GM19468 (cell line): ENCODE measurements around the gene MRPL46.

Experiments used
- ATAC-seq: cut with Tn5 transposase; IDR thresholded peaks from one replicate; pipeline ENCODE4 v1.9.1; 2021; ENCODE audit warnings: mild to moderate bottlenecking, moderate library complexity, moderate number of reproducible peaks; ENCODE audit not compliant: unreplicated experiment; ENCODE audit errors: extremely low read depth

Gene MRPL46

DNA sequence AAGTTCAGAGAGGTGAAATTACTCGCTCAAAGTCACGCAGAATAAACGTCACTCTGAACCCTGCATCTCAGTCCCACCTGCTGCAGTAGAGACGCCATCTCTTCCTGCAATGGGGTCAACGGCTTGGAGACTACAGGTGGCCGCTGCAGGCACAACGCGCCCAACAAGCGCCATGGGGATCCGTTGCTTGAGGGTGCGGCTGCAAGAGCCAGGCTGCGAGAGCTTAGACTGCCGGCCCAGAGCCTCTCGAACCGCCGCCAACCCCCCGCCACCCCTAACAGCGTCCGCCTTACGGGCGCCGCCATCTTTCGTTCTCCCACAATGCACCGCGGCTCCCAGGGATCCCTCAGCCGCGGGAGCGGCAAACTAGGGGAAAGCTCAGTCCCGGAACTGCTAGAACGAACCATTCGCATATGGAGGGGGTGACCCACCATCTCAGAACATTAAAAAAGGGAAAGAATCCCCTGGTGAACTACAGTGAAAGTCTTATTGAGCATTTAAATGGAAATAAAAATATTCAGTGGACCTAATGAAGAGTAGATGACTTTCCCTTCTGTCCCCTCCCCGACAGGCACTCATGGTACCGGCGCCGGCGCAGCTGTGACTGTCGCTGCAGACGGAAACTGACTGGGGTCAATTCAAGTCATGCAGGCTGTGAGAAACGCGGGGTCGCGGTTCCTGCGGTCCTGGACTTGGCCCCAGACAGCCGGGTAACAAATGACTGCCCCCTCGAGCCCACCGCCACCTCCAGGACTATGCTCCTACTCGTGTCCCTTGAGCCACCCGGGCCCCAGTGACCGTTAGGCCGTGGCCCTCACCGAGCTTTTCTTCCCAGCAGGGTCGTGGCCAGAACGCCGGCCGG is at the start of gene MRPL46, which contains the start of gene MRPS11:
TSS of gene MRPL46 (minus strand) at position 316 of the 862 bp plus-strand sequence. CDS start at position 305, 11 bp downstream.
TSS of gene MRPS11 (plus strand) at position 636 of the 862 bp plus-strand sequence. CDS start at position 646, 10 bp downstream.
- peak; percentile 71 for ATAC-seq

DNA sequence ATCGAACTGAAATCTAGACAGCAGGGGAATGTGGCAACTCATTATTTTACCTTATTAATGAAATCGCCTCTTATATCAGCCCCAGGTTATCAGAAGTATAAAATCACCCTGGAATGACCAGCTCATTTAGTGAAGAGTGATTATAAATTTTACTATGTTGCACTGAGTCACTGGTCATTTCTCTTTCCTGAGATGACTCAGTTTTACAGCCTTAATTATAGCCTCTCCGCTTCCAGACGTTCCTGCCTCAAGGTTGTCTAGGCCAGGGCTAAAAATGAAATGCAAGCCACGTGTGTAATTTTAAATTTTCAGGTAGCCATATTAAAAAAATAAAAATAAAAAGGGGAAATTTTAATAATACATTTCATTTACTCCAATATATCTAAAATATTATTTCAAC is 46.0 kb upstream of the MRPL46 start:
- ATAC-seq = no peak

DNA sequence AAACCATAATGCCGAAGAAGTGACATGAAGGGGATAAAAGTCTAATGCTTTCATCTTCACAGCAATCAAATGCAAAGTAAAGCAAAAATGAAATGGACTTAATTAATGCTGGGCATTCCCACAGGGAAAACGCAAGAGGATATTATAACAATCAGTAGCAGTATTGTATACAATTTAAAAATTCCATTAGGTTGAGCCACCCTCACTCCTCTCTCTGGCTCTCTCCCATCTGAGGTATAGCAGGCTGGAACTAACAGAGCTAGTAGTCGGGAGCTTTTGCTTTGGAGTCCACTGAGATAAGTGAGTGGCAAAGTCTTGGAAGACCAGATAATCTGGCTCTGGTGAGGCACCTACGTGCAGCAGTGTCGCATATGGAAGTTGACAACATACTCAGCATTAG is 45.4 kb upstream of the MRPL46 start:
- ATAC-seq = no peak

DNA sequence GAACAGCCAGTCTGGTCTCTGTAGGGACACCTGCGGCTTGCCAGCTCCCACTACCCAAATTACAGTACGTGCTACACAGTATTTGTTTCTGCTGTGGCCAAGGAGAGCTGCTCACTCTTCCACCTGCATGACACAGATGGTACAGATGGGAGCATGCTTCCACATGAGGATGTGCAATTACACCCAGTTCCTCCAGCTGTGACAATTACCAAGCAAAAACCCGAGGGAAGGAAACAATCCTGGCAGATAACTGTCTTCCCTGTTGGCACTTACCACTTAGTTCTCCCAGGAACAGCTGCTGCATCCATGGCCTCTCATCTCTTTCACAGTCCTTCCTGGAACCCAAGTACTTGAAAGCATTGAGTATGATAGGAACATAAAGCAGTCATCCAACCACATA is 44.9 kb upstream of the MRPL46 start:
- ATAC-seq = no peak

DNA sequence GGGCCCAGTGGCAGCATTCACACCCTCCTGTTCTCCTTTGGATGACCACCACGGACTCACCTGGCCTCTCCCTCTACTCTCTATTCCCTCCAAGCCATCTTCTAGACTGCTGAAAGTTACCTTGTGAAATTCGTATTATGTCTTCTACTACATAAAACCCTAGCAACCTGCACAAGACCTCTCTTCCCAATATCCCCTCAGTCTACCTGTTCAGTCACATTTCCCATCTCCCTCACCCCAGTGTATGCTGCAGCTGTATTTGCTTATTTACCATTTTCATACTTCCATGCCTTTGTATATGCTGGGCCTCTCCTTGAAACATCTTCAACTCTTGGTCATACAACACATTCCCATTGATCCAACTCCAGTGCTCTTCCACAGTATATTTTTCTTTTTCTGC is 44.0 kb upstream of the MRPL46 start:
- no peak for ATAC-seq

DNA sequence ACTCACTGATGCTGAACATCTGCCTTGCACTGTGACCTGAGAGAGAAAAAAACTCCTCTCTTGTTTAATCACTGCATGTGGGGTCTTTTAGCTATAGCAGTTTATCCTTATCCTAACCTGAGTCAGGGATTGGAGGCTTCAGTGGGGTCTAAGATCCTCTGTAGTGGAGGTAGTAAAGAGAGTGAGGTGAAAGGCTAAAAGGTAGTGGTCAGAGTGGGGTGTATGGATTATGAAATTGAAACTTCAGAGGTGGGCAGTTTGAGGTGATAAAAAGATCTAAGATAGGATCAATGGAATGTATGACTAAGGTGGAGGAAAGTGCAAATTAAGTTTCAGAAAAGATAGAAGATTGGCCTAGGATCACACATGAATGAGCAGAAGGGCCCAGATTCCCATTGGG is 42.8 kb upstream of the MRPL46 start:
- no peak for ATAC-seq

DNA sequence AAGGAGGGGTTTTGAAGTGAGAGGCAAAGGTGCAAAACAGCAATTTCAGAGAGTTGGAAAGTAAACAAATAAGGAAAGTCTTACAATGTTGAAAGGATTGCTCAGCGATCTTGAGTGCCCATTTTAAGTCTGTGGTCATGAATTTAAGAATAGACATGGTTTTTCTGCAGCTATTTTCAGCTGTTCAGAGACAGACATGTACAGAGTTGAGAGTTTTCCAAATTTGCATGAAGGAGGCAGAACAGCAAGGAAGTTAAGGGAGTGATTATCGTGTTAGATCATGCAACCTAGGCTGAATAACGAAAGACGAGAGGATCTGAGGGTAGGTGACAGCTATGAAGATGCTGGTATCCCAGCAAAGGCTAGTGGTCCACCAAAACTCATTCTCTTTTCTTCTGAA is 42.1 kb upstream of the MRPL46 start:
- ATAC-seq = no peak

DNA sequence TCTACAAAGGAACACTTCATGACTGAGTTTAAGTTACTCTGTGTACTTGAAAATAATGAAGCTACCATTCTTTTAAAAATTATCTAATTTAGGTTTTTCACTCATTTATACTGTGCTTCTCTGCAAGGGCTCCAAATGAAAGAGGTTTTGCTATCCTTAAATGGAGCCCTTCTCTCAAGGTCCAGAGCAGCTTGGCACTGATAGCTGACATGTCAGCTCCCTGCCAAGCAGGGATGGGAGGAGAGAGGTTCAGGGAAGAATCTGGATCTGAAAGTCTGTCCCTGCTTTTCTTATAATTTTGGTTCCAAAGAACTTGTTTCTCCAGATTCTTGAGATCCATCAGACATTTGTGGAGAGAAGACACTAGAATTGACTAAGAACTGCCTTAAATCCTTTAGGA is 39.4 kb upstream of the MRPL46 start:
- no peak for ATAC-seq

DNA sequence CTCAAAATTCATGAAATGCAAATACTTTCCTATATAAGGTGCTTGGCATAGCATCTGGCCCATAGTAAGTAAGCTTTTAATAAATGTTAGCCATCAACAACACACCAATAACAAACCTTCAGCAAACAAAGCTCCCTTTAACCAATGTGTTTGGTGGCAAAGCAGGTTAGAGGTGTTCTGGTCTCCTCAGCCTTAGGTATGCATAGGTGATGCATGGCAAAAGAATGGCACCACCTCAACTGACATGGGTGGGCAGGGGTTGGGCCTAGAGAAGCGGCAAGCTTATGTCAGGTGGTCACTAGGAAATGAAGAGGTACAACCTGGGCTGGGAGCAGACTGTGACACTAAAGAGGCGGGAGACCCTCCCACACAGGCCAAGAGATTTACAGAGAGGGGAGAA is 38.5 kb upstream of the MRPL46 start:
- ATAC-seq = no peak

DNA sequence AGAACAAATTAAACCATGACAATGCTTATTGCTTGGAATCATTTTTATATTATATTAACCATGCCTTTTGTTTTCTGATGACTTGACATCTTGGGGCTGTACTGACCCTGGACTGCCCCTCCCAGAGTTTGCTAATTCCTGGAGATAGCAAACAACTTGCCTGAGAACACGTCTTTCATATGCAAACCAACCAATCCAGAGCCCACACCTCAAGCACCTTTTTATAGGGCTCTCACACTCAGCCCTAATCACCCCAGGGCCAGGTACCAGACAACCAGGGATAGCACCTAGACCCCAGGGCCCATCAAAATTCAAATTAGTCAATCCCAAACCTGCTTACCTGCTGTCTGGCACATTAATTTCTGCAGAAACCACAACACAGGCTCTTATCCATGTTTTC is 37.3 kb upstream of the MRPL46 start:
- ATAC-seq = no peak

DNA sequence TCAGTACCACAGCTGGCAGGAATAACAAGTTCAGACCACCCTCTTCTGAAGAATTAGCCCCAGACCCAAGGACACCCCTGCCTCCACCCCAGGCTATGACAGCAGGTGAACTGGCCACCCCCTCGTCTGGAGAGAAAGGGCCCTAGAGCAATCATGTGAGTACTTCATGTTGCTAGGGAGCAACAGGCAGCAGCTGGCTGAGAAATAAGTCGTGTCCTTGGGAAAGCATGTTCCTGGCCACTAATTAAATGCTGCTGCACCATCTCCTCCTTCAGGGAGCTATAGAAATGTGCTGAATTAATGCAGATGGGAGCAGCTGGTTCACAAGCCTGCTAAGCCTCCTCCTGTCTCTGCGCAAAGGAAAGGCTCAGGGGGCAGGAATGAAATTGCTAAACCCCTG is 31.8 kb upstream of the MRPL46 start:
- no peak for ATAC-seq

DNA sequence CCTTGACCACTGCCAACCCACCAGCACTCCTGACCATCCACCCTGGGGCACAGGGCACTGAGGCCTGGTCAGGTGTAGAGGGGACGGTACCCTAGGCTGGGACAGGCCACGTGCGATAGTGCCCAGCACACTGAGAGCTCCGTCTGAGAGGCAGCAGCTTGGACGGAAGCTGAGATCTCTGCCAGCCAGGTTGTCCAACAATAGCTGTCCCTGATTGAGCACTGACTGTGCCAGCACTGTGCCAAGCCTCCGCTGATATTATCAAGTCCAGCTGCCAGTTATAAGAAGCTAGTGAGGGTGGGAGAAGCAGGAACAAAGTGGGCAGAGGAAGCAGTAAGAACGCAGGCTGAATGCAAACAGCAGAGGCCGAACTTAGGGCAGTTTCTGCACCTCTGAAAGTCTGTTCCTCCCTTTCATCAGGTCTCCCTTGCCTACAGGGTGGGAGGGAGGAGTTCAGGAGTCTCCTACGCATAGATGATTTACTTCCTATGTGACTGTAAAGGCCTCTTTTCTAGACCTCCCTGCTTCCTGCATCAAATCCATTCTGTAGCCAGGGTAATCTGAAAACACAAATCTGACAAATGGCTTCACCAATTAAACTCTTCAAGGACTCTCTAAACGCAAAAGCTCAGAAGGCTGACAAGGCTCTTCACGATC is 30.0 kb upstream of the MRPL46 start:
- no peak for ATAC-seq

DNA sequence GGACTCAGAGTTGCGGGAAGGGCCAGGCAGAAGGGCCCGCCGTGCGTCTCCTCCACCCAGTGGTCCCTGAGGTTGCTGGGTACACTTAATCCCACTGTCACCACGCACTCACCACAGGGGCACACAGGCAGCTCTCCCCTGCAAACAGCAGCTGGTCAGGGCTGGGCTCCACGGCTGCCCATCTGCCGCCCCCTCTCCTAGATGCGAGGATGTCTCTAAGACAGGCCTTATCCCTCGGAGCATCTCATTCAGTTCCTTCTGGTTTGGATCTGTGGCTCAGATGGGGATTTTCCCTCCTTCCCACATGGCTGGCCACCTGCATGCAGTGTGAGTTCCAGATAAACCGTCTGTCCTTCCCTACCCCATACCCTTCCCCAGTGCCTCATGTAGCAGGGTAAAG is 26.7 kb upstream of the MRPL46 start:
- ATAC-seq = no peak

DNA sequence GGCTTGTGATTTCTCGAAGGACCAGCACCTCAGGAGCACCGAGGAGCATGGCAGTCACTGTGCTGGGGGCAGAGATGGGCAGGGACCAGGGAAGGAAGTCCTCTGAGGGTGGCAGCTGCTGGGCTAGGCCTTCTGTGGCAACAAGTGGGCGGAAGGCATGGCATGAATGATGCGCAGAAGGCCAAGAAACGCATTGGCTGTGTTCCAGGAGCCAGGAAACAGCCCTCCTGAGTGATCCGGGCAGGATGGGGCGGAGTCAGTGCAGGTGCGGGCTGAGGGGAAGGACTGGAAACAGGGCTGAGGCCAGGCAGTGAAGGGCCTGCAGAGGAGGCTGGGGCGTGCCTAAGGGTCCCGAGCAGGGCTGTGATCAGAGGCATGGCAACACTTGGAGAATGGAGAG is 24.0 kb upstream of the MRPL46 start:
- no peak for ATAC-seq

DNA sequence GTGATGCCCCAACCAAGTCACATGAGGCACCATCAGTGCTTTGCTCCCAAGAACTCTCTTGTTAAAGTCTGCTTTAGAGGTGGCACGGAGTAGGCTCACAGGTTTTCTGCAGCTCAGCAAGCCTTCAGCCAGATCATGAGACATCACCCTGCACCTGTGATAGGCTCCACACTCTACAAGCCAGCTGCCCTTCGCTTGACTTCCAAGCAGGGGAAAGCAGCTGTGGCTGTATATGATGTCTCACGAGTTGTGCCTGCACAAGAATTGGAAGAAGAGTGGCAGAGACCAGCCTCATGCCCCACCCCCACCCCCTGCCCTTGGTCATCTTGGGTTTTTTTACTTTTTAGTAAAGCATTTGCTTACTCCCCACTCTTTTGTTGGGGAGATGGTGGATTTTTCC is 22.8 kb upstream of the MRPL46 start:
- no peak for ATAC-seq

DNA sequence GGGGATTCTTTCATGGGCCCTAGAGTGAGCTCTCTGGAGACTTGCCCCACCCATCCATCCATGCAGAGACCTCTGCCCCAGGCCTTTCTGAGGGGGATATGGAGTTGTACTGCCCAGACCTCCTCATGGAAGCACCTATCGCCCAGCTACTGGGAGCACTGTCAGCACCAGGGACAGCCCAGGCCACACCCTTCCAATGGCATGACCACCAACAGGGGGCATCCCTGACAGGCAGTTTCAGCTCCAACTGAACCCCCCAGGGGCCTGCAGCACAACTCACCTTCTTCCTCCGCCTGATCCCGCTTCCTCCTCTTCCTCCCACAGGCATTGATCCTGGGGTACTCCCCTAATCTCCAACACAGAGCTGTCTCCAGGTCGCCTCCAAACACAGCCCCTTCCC is 22.1 kb upstream of the MRPL46 start:
- no peak for ATAC-seq

DNA sequence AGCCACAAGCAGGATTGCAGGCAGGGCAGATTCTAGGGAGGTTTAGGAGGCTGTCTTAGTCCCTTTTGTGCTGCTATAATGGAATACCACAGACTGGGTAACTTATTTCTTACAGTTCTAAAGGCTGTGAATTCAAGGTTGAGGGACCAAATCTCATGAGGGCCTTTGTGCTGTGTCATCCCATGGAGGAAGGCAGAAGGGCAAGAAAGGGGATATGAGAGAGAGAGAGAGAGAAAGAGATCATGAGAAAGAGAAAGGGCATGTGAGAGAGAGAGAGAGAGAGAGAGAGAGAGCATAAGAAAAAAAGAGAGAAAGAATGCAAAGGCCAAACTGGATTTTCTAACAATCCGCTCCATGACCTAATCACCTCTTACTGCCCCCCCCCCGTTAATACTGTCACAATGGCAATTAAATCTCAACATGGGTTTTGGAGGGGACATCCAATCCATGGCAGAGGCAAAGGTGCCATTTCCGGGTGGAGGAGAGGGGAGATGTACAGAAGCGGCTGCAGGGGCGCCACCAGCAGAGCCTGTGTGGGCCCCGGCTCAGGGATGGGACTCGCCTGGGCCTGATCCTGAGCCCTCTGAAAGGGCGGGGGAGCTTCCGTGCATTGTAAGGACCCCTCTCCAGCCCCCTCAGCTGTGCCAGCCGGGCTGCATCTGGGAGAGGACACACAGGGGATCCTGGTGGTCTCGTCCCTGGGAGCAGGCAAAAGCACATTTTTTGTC is 20.8 kb upstream of the MRPL46 start:
- no peak for ATAC-seq

DNA sequence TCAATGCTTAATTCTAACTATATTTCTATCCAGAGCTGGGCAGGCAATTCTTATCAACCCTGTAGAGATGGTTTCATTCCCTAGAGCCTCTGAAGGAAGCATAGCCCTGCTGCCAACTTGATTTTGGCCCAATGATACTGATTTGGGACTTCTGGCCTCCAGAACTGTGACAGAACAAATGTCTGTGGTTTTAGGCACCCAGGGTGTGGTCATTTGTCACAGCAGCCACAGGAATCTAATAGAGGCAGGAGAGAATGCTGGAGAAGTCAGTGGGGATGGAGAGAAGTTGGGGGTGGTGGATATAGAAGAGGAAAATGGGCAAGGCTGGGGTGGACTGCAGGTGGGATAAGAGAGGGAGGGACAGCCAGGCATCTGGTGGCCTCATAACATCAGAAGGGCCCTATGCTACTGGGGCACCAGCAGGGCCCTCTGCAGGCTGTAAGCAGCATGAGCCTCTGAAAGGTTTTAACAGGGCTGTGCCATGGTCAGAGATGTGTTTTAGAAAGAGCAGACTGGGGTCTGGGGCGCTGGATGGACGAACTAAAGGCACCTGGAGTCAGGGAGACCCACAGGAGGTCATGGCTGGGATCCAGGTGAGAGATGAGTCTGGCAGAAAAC is 20.1 kb upstream of the MRPL46 start:
- no peak for ATAC-seq

DNA sequence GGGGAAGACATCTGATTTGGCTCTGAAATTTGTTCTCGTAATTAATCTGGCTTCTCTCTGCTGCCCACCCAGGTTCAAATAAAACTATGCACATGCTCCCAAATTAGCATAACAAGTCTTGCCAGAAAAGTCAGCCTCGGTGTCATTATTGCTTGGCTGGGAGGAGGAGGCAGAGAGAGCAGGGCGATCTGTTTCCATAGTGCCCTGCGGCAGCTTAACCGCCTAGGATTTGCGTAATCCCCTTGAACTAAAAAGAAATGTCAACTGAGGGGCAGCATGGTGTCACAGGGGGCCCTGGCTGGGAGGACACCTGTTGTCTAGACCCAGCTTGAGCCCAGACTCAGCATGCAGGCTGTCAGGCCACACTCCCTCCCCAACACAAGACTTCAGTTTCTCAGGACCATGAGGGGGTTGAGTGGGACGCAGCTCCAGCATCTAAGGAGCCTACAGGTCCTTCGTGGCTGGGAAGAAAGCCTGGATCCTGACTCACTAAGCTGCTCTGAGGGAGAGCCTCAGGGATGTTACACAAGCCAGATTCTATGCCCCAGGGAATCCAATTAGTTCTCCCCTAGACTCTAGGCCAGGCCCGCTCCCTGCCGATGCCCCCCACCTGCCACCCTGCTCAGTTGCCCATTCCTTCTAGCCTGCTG is 17.6 kb upstream of the MRPL46 start:
- no peak for ATAC-seq

DNA sequence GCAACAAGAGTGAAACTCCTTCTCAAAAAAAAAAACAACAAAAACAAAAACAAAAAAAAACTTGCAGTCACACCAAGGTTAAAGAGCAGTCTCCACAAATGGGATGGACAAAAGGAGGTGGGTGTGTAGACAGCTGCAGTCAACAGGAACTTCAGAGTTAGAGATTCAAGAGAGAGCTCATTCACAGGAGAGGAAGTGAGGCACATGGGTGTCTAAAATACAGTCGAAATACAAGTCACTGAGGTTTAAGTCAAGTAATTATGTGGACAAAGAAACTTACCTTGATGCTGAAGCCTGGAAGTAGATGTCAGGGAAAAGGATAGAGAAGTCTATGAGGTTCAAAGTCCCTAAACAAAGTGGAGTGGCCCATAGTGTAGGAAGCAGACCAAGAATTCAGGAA is 15.1 kb upstream of the MRPL46 start:
- ATAC-seq = no peak
